Sigmoid colon (tissue), 7 donors: ENCODE data around the gene PALB2. TPM values are rescaled to one million over a fixed set of nuclear protein-coding genes. Genes with fewer than 3 reads are reported as not detected.
"Not testable (repeated sequence)": the region's sequence is repeated elsewhere in the genome, so short reads cannot be mapped to it uniquely, and the experiment has no call there.

Experiments
- DNase-seq: peaks from one replicate; pipeline ENCODE4 v3.0.0-alpha.2; 2019
- H3K27ac ChIP-seq, 4 donors: fragments of 200-600 bp; sonication (generic); one replicate each; pipeline ENCODE4 v1.5.1; 2016 to 2019; ENCODE audit warnings: mild to moderate bottlenecking in 1 of 4
- H3K27me3 ChIP-seq, 3 donors: fragments of 200-600 bp; sonication (generic); one replicate each; pipeline ENCODE4 v1.5.1; 2019; ENCODE audit warnings: mild to moderate bottlenecking in 1 of 3
- H3K36me3 ChIP-seq, 4 donors: fragments of 200-600 bp; sonication (generic); one replicate each; pipeline ENCODE4 v1.5.1; 2016 to 2019
- H3K4me1 ChIP-seq, 4 donors: fragments of 200-600 bp; sonication (generic); one replicate each; pipeline ENCODE4 v1.5.1; 2017 to 2019
- H3K4me3 ChIP-seq, 4 donors: fragments of 200-600 bp; sonication (generic); one replicate each; pipeline ENCODE4 v1.5.1; 2017 to 2019; ENCODE audit warnings: mild to moderate bottlenecking in 2 of 4, moderate library complexity in 1 of 4
- H3K9me3 ChIP-seq, 4 donors: fragments of 200-600 bp in 3 of 4; sonication (generic) in 3 of 4; one replicate each; pipeline versions ENCODE4 v1.5.1 to v1.6.1; 2013 to 2019
- EP300 ChIP-seq, 4 donors: sonication (generic); formaldehyde crosslinking; IDR thresholded peaks; one replicate each; pipeline ENCODE4 v1.6.1; 2017; ENCODE audit warnings: antibody characterized with exemption in 4 of 4
- POLR2A ChIP-seq, 2 donors: fragments of 450-650 bp; IDR thresholded peaks; one replicate each; pipeline ENCODE4 v1.6.1; 2016; ENCODE audit warnings: antibody characterized with exemption in 2 of 2, mild to moderate bottlenecking in 2 of 2, moderate library complexity in 2 of 2
- POLR2AphosphoS5 ChIP-seq, 4 donors: sonication (generic); formaldehyde crosslinking; IDR thresholded peaks; one replicate each; pipeline ENCODE4 v1.6.1; 2017; ENCODE audit warnings: antibody characterized with exemption in 4 of 4
- WGBS, 2 donors: extraction: QIAGEN DNeasy Blood & Tissue Kit; methylation state at CpG; one replicate each; pipeline ENCODE4 v1.1.7; 2013; 5-methylcytosine and 5-hydroxymethylcytosine counted together
- intact Hi-C: fragments of 100-400 bp; cut with DNase I; formaldehyde crosslinking; loops from one replicate; pipeline ENCODE4 v1.15.1; 2023
- polyA plus RNA-seq, 3 donors: library from polyadenylated mRNA; stranded (reverse); fragments of 200-250 nt; gene quantifications; one replicate each; pipeline ENCODE4 v1.2.3, GENCODE V29; 2013
- total RNA-seq, 4 donors: library from RNA; depleted of rRNA; stranded (reverse); fragments of >200 nt; gene quantifications; one replicate each; pipeline ENCODE4 v1.1.0, GENCODE V29; 2016
- TF ChIP-seq, protein P1 (sequence below), 4 experiments: fragments of 450-650 bp in 3 of 4; fragments of 200-600 bp in 1 of 4; IDR thresholded peaks; one replicate each; pipeline ENCODE4 v1.5.1; 2016 to 2019; ENCODE audit warnings: antibody characterized with exemption in 4 of 4, mild to moderate bottlenecking in 3 of 4, moderate library complexity in 2 of 4
- donor health status: healthy with polysubstance abuse.
- donor health status: Bipolar disorder and iron deficiency.
- donor health status: healthy.

PALB2 gene
- total and polyA plus RNA-seq, 7 donors = 7.2 to 11.2 (median 8.1) TPM

GRCh38 chr16:23594186-23594585 lies 46.9 kb downstream of the PALB2 start:
- no peak for DNase-seq
- Histone ChIP-seq H3K9me3 (no peaks in the 10 kb centered on the region), H3K4me1 (peaks cover 0 to 31% (median 16%) of the 10 kb centered on the region in 4 donors), H3K27me3 (no peaks in the 10 kb centered on the region), H3K4me3 (no peak overlapping the region), H3K27ac (no peak overlapping the region), H3K36me3 (peaks cover 6 to 45% (median 11%) of the 10 kb centered on the region in 4 donors)
- TF ChIP-seq POLR2A (IDR thresholded peaks at IDR 0.05) (no peak), EP300 (IDR thresholded peaks at IDR 0.05) (no peak), POLR2AphosphoS5 (IDR thresholded peaks at IDR 0.05) (no peak)
- intact Hi-C loops = no loop called here
- 96 to 97% methylated on average over 12 of the region's 12 CpGs for WGBS, 2 donors

GRCh38 chr16:23590181-23590580 lies 50.9 kb downstream of the PALB2 start:
- Histone ChIP-seq H3K36me3 (peaks cover 6 to 85% (median 31%) of the 10 kb centered on the region in 4 donors), H3K4me1 (peaks cover 0 to 31% (median 17%) of the 10 kb centered on the region in 4 donors), H3K27me3 (no peaks in the 10 kb centered on the region), H3K27ac (no peak overlapping the region), H3K4me3 (no peak overlapping the region), H3K9me3 (no peaks in the 10 kb centered on the region)
- TF ChIP-seq POLR2AphosphoS5 (IDR thresholded peaks at IDR 0.05) (no peak), POLR2A (IDR thresholded peaks at IDR 0.05) (no peak), EP300 (IDR thresholded peaks at IDR 0.05) (no peak)
- TF ChIP-seq, protein P1, sequence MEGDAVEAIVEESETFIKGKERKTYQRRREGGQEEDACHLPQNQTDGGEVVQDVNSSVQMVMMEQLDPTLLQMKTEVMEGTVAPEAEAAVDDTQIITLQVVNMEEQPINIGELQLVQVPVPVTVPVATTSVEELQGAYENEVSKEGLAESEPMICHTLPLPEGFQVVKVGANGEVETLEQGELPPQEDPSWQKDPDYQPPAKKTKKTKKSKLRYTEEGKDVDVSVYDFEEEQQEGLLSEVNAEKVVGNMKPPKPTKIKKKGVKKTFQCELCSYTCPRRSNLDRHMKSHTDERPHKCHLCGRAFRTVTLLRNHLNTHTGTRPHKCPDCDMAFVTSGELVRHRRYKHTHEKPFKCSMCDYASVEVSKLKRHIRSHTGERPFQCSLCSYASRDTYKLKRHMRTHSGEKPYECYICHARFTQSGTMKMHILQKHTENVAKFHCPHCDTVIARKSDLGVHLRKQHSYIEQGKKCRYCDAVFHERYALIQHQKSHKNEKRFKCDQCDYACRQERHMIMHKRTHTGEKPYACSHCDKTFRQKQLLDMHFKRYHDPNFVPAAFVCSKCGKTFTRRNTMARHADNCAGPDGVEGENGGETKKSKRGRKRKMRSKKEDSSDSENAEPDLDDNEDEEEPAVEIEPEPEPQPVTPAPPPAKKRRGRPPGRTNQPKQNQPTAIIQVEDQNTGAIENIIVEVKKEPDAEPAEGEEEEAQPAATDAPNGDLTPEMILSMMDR (IDR thresholded peaks at IDR 0.05) = no peak
- DNase-seq = no peak
- intact Hi-C loops = no loop called here
- 95 to 96% methylated on average over 3 of the region's 3 CpGs for WGBS, 2 donors

- Histone ChIP-seq H3K27me3 (no peaks in the 10 kb centered on the region), H3K36me3 (peaks cover 15 to 96% (median 40%) of the 10 kb centered on the region in 4 donors), H3K9me3 (no peaks in the 10 kb centered on the region), H3K27ac (no peak overlapping the region), H3K4me1 (peaks cover 0 to 19% (median 10%) of the 10 kb centered on the region in 4 donors), H3K4me3 (no peak overlapping the region)
- TF ChIP-seq, protein P1 (IDR thresholded peaks at IDR 0.05) = no peak
- TF ChIP-seq POLR2A (IDR thresholded peaks at IDR 0.05) = no peak
- TF ChIP-seq EP300 (IDR thresholded peaks at IDR 0.05) = no peak
- TF ChIP-seq POLR2AphosphoS5 (IDR thresholded peaks at IDR 0.05) = no peak
- DNase-seq = no peak
- WGBS, 2 donors = 89 to 93% methylated on average over 5 of the region's 5 CpGs
- intact Hi-C loops = no loop called here
Observed at GRCh38 chr16:23587726-23588125, 53.4 kb downstream of the PALB2 start.

DNA sequence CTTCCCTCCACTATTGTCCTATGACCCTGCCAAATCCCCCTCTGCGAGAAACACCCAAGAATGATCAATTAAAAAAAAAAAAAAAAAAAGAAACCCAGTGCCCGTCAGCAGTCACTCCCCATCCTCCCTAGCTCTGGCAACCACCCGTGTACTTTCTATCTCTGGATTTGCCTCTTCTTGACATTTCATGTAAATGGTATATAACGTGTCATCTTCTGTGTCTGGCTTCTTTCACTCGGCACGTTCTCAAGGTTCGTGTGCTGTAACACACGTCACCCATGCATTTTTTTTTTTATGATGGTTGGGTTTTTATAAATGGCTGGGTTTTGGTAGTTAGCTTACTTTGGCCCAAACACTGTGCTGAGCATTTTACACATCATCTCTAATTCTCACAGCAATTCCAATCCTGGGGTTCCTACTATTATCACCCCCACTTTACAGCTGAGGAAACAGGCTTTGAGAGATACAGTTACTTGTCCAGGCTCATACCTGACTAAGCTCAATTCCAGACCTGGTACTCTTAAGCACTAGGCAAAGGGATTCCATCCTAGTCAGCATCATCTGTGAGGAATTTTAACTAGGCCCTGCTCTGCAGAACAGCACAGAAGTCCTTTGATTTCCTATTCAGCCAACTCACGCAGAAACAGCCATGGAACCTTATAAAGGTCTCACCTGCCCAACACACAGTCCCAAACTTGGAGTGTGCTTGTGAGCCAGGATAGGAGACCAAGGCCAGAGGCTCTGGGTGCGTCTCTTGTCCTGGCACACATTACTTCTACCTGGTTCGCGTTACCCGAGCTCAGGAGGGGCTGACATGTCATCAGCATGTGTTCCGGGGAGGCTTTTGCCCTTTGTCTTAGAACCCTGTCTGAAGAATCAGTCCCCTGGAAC lies 56.7 kb downstream of the PALB2 start:
- Histone ChIP-seq H3K9me3 (no peaks in the 10 kb centered on the region), H3K4me1 (peaks cover 0 to 19% (median 10%) of the 10 kb centered on the region in 4 donors), H3K36me3 (peaks cover 14 to 96% (median 46%) of the 10 kb centered on the region in 4 donors), H3K27ac (peak overlapping the region in 3 of 4 donors; percentile 37 to 73 (median 67)), H3K4me3 (no peak overlapping the region), H3K27me3 (no peaks in the 10 kb centered on the region)
- intact Hi-C loops = no loop called here
- no peak for DNase-seq
- 92 to 93% methylated on average over 13 of the region's 14 CpGs for WGBS, 2 donors
- peak in 3 of 4 donors; percentile 35 to 69 (median 68) for TF ChIP-seq POLR2AphosphoS5 (IDR thresholded peaks at IDR 0.05)
- no peak for TF ChIP-seq POLR2A (IDR thresholded peaks at IDR 0.05)
- peak in 2 of 4 donors; percentile 5 to 38 for TF ChIP-seq EP300 (IDR thresholded peaks at IDR 0.05)

DNA sequence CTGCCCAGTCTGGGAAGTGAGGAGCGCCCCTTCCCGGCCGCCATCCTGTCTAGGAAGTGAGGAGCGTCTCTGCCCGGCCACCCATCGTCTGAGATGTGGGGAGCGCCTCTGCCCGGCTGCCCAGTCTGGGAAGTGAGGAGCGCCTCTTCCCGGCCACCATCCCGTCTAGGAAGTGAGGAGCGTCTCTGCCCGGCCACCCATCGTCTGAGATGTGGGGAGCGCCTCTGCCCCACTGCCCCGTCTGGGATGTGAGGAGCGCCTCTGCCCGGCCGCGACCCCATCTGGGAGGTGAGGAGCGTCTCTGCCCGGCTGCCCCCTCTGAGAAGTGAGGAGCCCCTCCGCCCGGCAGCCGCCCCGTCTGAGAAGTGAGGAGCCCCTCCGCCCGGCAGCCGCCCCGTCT lies 57.8 kb downstream of the PALB2 start:
- H3K27ac ChIP-seq = peak overlapping the region in 2 of 4 donors; percentile 19 to 25
- peaks cover 14 to 95% (median 49%) of the 10 kb centered on the region in 4 donors for H3K36me3 ChIP-seq

GRCh38 chr16:23581764-23582163 lies 59.3 kb downstream of the PALB2 start:
- Histone ChIP-seq H3K9me3 (no peaks in the 10 kb centered on the region), H3K27ac (no peak overlapping the region), H3K27me3 (no peaks in the 10 kb centered on the region), H3K36me3 (peaks cover 14 to 88% (median 43%) of the 10 kb centered on the region in 4 donors), H3K4me1 (peaks cover 0 to 17% (median 9%) of the 10 kb centered on the region in 4 donors), H3K4me3 (no peak overlapping the region)
- no peak for TF ChIP-seq EP300 (IDR thresholded peaks at IDR 0.05)
- TF ChIP-seq, protein P1 (IDR thresholded peaks at IDR 0.05) = no peak
- TF ChIP-seq POLR2A (IDR thresholded peaks at IDR 0.05) = no peak
- TF ChIP-seq POLR2AphosphoS5 (IDR thresholded peaks at IDR 0.05) = no peak
- no peak for DNase-seq
- intact Hi-C loops = no loop called here

More for the DNA sequence above, 57.8 kb downstream of the PALB2 start:
- H3K4me3 ChIP-seq, DNase-seq, H3K9me3 ChIP-seq, H3K27me3 ChIP-seq, intact Hi-C loops: not testable (repeated sequence)
- WGBS, 2 donors = 95 to 96% methylated on average over 30 of the region's 30 CpGs
- H3K4me1 ChIP-seq = peaks cover 0 to 21% (median 12%) of the 10 kb centered on the region in 4 donors
